ENCODE data around the gene HECTD1.
"Not testable (repeated sequence)": the region's sequence is repeated elsewhere in the genome, so short reads cannot be mapped to it uniquely, and the experiment has no call there.

The HECTD1 gene

DNA sequence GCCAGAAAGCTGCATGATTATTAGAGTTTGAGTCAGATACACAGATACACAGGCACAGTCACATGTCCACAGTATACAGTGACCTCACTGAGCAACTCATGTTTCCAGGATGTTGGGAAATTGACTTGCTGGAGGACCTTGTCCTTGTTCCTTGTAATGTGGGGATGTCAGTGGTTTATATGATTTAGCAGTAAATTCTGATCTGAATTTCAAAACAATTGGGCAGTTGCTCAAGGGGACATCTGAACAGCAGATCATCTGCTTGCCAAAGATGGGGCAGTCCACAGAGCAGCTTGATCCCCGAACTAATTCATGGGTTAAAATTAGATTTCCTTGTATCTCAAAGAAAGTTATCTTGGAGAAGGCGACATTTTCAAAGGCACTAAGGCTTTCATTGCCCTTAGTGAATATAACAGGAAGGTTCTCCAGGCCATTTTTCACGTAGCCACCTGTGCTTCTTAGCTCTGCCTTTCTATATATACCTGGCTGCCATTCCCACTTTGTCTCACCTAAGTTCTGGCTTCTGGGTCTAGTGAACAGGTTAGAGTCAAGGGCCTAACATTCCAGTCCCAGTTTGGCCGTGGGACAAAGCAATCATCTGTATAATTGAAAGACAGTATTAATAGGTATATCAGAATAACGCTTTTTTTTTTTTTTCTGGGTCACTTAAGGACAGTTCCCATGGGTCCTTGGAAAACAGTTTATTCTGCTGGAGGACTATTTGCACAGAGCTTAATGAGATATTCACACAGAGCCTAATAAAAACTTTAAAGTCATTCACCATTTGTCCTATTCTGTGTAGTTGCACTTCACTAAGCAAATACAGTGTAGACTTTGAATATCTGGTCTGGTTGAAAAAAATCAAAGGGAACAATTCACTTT is 116.5 kb downstream of the HECTD1 start:
- DNase-seq = no peak

DNA sequence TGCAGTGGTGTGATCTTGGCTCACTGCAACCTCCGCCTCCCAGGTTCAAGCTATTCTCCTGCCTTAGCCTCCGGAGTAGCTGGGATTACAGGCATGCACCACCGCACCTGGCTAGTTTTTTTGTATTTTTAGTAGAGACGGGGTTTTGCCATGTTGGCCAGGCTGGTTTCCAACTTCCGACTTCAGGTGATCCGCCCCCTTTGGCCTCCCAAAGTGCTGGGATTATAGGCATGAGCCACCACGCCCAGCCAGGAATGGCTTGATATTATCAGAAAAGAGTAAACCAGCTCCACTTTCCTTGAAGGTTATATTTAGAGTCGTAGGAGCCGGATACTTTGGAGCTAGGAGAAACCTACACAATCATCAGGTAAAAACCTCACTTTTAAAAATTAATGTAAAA is 121.1 kb downstream of the HECTD1 start:
- DNase-seq = not testable (repeated sequence)

DNA sequence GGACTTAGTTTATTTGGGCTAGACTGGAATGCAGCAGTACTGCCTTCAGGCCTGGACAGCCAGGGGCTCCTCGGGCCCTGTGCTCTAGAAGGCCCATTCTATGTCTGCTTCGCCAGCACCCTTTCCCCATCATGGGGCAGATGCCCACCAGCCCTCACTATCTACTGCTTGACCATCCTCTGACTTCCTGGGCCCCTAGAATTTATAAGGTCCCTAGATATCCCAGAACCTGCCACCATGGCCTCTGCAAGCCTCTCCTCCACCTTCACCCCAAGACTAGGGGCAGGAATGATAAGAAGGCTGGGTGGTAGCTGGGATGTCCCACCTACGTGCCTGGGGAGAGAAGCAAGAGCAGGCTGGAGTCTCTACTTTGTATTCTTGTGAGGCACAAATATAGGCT is 122.6 kb downstream of the HECTD1 start:
- no peak for DNase-seq

DNA sequence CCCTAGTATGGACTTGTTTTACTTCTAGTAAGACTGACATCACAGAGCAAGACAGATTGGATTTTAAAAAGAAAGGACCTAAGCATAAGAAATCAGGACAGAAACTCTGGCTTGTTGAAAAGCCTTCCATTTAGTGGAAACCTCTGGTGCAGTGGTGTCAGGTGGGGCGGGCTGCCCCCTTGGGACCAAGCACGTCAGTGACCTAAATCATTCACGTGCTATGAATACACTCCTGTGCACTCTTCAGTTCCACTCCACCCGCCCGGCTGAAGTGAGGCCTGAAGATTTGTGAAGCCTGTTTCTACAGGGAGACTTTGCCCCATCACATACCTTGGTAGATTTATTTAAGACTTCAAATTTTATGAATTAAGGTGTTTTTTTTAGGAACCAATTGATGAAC is 123.2 kb downstream of the HECTD1 start:
- DNase-seq = no peak

DNA sequence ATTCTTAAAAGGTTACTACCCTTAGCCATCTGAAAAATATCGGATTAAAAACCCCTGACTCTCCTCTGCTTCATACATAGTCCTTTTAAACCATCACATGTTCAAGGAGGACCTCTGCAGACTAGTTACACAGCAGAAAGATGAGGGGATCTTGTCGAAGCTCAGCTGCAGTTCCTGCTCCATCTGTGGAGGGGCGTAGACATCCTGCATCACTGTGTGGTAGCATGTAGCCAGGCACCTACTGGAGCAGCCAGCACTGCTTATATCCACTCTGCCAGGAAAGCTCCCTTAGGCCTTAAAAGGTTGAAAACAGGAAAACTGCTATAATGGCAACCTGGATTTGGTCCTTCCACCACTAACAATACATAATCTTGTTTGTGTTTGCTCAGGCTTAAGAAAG is 123.8 kb downstream of the HECTD1 start:
- DNase-seq = no peak

- no peak for DNase-seq
Measured at GRCh38 chr14:31080484-31080883, 127.1 kb downstream of the HECTD1 start.

GRCh38 chr14:31080056-31080455 is 127.5 kb downstream of the HECTD1 start:
- no peak for DNase-seq

DNA sequence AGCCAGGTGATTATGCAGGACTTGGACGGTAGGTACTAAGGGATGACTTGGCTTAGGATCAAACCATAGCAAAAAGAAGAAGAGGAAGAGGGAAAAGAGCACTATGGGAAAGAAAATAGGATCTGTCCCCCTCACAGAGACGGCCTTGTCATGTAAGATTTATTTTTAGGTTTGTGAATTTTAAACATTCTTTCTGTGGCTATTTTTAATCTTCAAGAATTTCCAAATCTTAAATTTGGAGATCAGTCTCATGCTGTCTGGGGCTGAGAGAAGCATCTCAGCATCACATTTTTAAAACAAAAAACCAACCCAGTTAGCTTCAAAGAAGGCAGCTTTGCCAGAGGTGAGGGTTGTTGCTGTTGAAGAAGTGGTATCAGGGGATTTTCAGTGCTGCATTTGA is 128.8 kb downstream of the HECTD1 start:
- DNase-seq = no peak

DNA sequence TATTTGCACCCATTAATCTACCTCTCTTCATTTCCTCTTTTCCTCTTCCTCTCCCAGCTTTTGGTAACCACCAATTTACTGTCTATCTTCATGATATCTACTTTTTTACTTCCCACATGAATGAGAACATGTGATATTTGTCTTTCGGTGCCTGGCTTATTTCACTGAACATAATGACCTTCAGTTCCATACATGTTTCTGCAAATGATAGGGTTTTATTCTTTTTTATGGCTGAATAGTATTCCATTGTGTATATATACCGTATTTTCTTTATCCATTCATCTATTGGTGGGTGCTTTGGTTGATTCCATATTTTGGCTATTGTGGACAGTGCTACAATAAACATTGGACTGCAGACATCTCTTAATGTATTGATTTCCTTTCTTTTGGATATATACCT is 132.4 kb downstream of the HECTD1 start:
- DNase-seq = no peak

GRCh38 chr14:31071151-31071550 is 136.4 kb downstream of the HECTD1 start:
- DNase-seq = no peak

GRCh38 chr14:31070431-31070830 is 137.2 kb downstream of the HECTD1 start:
- no peak for DNase-seq

DNA sequence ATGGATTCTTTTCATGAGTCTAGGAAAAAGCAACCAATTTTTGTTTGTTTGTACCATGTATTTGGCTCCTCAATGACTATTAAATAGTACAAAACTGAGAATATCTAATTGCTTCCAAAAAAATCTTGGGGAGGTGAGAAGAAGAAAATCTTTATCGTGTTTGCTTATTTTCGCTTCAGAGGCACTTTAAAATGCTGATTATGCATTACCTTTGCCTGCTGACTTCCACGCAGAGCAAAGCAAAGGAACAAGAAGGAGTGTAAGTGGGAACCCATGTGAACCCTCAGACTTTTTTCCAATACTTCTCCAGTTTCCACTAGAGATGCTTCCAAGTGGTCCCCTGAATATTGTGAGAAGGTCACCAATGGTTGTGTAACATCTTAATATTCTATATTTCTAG is 138.2 kb downstream of the HECTD1 start:
- DNase-seq = no peak

- DNase-seq = no peak
Measured at GRCh38 chr14:31068235-31068634, 139.4 kb downstream of the HECTD1 start.

DNA sequence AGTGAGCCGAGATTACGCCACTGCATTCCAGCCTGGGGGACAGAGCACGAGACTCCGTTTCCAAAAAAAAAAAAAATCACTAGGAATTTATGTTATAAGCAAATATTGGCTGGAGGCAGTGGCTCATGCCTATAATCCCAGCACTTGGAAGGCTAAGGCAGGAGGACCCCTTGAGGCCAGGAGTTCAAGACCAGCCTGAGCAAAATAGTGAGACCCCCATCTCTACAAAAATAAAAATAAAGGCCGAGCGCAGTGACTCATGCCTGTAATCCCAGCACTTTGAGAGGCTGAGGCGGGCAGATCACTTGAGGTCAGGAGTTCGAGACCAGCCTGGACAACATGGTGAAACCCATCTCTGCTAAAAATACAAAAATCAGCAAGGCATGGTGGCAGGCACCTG is 144.7 kb downstream of the HECTD1 start:
- DNase-seq = not testable (repeated sequence)

GRCh38 chr14:31060253-31060875 is 147.2 kb downstream of the HECTD1 start:
- no peak for DNase-seq

- DNase-seq = no peak
Measured at GRCh38 chr14:31059152-31059924, 148.3 kb downstream of the HECTD1 start.

GRCh38 chr14:31057701-31058364 is 149.8 kb downstream of the HECTD1 start:
- no peak for DNase-seq

GRCh38 chr14:31057035-31057434 is 150.6 kb downstream of the HECTD1 start:
- no peak for DNase-seq

DNA sequence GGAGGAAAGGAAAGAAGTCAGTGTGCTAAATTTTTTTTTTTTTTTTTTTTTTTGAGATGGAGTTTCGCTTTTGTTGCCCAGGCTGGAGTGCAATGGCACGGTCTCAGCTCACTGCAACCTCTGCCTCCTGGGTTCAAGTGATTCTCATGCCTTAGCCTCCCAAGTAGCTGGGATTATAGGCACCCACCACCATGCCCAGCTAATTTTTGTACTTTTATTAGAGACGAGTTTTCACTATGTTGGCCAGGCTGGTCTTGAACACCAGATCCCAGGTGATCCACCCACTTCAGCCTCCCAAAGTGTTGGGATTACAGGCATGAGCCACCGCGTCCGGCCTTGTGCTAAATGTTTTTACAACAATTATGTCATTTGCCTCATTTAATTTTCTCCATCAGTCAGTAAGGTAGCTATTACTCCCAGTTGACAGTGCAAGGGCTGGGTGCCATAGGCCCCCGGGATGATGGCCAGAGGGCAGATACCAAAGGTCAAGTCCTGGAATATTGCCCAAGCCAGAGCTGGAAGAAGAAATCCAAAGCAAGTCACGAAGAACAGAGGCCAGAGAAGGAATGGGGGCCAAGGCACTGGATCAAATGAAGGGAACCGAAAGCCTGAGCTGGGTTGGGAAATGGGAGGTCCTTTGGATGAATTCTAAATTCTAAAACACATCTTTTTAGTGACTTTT is 154.5 kb downstream of the HECTD1 start:
- not testable (repeated sequence) for DNase-seq

GRCh38 chr14:31051511-31051910 is 156.1 kb downstream of the HECTD1 start:
- no peak for DNase-seq

DNA sequence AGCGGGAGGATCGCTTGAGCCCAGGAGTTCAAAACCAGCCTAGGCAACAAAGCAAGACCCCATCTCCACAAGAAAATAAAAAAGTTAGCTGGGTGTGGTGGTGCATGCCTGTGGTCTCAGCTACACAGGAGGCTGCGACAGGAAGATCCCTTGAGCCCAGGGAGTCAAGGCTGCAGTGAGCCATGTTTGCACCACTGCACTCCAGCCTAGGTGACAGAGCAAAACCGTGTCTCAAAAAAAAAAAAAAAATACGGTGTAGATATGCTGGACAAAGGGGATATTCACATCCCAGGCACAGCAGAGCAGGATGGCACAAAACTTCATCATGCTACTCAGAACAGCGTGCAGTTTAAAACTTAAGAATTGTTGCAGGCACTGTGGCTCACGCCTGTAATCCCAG is 156.6 kb downstream of the HECTD1 start:
- no peak for DNase-seq
